ENCODE results near the gene SYT3.
"Not testable (repeated sequence)": the region's sequence is repeated elsewhere in the genome, so short reads cannot be mapped to it uniquely, and the experiment has no call there.

Gene SYT3

GRCh38 chr19:50633973-50634372 is 5.7 kb downstream of the SYT3 start:
- DNase-seq, result no peak

GRCh38 chr19:50633359-50633758 is 6.3 kb downstream of the SYT3 start:
- no peak for DNase-seq

DNA sequence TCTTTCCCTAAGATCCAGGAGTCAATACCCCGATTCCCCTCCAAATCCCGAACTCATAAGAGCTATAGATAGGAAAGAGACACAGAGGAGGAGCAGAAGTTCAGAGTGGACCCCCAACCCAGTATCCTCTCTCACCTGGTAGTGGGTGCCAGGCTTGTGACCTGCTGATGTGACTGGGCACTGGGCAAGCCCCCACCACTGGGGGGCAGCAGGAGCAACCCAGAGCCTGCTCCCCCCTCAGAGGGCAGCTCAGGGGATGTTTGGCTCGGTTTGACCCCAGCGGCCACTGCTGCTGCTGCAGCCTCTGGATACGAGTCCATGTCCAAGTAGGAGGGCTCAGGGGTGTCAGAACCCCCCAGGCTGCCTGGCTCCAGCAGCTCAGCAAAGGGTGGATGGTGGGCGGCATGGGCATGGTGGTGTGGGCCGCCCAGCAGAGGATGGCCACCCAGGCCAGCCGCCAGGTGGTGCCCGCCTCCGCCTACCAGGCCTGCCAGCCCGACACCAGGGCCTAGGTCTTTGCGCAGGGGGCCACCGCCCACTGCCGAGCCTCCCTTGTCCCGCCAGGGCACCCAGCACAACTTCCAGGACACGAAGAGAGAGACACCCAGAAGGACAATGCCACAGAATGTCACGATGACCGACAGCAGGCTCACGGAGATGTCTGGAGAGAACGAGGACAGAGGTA is 7.4 kb downstream of the SYT3 start:
- DNase-seq, result no peak

- DNase-seq, result no peak
These were observed 9.9 kb downstream of the SYT3 start for GRCh38 chr19:50629801-50630200.

GRCh38 chr19:50629194-50629593 is 10.5 kb downstream of the SYT3 start:
- DNase-seq, result no peak

DNA sequence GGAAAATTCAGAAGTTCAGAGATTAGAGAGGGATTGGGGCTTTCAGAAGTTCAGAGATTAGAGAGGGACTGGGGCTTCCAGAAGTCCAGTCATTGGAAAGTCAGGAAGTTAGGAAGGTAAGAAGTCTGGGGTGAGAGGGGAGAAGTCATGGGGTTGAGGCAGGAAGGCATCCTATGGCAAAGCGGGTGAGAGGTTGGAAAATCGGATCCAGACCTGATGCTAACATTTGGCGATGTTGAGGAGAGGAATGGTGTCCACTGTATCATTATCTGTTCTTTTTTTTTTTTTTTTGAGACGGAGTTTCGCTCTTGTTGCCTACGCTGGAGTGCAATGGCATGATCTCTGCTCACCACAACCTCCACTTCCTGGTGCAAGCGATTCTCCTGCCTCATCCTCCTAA is 11.1 kb downstream of the SYT3 start:
- DNase-seq, result no peak

DNA sequence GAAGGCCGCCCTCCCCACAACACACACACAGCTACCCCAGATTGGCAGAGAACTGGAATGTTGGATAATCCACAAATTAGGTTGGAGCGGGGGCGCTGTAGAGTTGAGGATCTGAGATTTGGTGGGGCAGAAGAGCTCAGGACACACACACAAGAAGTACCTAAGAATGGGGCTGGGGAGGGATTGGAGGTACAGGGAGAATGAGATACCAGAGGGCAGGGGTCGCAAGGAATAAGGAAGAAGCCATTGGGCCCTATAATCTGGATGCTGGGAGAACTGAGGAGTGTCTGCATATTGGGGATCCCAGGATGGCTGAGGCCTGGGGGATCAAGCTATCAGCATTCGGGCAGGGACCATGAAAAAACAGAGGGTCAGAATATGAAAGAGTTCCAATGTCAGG is 11.5 kb downstream of the SYT3 start:
- DNase-seq, result no peak

- no peak for DNase-seq
These were observed 12.9 kb downstream of the SYT3 start for GRCh38 chr19:50626795-50627194.

DNA sequence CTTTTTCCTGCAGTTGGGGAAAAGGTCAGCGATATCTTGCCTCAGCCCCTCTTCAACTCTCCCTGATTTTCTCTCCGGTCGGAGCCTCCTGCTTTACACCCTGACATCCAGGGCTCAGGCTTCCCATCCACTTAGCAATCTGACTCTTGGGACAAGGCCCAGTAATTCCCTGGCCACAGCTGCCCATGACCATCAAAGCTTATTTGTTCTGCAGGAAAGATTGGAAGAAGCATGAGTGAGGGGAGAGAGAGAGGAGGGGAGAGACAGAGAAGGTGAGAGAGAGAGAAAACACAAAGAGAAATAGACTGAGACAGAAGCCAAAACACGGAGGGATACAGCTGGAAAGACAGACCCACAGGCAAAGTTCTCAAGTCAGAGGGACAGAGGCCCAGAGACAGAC is 13.7 kb downstream of the SYT3 start:
- DNase-seq, result no peak

- DNase-seq, result no peak
These were observed 14.6 kb downstream of the SYT3 start for GRCh38 chr19:50624949-50625600.

DNA sequence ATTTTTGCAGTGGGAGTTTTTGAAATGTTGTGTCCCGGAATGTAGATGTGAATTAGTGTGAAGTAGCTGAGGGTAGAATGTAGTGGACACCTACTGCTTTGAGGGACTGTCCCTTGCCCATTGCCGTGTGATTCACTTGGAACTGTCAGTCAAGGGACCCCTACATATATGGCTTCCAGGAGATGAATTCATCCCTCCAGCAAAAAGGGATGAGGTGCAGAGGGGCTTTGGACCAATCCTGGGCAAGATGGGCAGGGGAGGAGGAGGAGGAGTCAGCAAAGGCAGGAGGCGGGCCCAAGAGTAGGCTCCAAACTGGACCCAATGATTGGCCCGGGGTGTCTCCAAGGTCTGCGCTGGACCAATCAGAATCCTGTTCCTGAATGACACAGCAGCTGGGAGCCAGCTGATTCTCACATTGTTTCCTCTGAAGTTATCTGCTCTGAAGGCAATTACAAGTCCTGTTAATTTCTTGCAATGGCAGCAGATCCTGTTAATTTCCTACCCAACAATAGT is 19.2 kb downstream of the SYT3 start:
- DNase-seq, result not testable (repeated sequence)

- DNase-seq, result not testable (repeated sequence)
These were observed 20.5 kb downstream of the SYT3 start for GRCh38 chr19:50619184-50619583.

GRCh38 chr19:50618379-50618778 is 21.3 kb downstream of the SYT3 start:
- DNase-seq, result not testable (repeated sequence)

DNA sequence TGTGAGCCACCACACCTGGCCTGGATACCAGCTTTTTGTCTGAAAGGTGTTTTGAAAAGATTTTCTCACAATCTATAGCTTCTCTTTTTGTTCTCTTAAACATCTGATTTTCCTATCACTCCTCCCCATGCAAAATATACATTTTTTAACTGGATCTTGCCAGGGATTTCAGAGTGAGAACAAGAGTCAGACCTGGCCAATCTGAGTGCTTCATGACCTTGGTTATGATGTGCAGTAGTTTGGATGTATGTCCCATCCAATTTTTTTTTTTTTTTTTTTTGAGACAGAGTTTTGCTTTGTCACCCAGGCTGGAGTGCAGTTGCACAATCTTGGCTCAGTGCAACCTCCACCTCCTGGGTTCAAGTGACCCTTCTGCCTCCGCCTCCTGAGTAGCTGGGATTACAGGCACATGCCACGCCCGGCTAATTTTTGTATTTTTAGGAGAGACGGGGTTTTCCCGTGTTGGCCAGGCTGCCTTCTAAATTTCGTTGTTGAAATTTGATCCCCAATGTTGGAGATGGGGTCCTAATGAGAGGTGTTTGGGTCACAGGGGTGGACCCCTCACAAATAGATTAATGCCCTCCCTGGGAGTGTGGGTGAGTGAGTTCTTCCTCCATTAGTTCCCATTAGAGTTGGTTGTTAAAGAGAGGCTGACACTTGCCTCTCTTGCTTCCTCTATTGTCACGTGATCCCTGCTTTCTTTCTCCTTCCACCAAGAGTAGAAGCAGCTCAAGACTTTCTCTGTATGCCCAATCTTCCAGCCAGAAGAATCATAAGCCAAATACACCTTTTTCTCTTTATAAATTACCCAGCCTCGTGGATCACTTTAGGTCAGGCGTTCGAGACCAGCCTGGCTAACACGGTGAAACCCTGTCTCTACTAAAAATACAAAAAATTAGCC is 26.9 kb downstream of the SYT3 start:
- not testable (repeated sequence) for DNase-seq

- DNase-seq, result no peak
These were observed 31.6 kb downstream of the SYT3 start for GRCh38 chr19:50607874-50608785.

- no peak for DNase-seq
These were observed 32.3 kb downstream of the SYT3 start for GRCh38 chr19:50607388-50607787.

DNA sequence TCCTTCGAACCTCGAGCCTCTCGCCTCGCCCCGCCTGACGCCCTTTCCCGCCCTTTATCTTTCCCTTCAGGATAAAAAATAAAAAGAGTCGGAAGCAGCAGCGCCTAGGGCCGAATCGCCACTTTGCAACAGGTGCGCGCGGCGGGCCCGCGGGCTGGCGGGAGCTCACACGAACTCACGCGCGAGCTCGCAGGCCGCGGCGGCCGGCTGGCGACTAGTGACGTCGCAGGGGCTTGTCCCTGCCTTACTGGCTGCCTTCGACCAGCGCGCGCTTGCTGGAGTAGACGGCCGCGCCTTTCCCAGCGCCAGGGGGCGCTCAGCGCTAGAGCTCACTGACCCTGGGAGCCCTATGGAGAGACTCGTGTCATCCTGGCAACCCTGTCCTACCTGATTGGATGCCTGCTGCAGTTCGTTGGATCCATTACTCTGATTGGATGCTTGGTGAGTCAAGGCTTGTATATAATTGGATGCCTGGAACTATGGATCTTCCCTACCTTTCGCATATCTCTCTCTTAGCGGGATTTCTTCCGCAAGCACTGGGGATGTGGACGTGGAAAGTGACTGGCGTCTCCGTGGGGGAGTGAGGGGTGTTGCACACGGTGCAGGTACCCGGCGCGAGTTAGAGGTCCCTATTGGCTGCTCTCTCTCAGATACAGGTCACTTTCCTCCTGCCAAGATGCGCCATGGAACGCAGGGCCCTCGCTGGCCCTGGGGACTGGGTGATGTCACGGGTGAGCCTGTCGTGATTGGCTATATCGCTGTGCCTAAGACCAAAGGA is 33.4 kb downstream of the SYT3 start:
- not testable (repeated sequence) for DNase-seq

- DNase-seq, result not testable (repeated sequence)
These were observed 35.2 kb downstream of the SYT3 start for GRCh38 chr19:50604264-50605073.

- no peak for DNase-seq
These were observed 36.7 kb downstream of the SYT3 start for GRCh38 chr19:50602935-50603334.

DNA sequence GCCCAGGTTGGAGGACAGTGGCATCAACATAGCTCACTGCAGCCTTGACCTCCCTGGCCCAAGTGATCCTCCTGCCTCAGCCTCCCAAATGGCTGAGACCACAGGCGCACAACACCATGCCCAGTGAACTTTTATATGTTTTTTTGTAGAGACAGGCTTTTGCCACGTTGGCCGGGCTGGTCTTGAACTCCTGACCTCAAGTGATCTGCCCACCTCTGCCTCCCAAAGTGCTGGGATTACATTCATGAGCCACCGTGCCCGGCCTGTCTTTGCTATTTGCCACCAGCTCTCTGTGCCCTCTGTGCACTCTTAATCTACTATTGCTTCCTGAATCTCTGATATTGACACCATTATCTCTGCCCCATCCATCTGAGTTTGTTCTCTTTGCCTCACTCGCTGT is 37.2 kb downstream of the SYT3 start:
- no peak for DNase-seq

- DNase-seq, result no peak
These were observed 37.6 kb downstream of the SYT3 start for GRCh38 chr19:50602089-50602422.

All from NCI-H187 treated with DMSO at 0.1 percent for 48 hours (cell line).